Fibroblast of villous mesenchyme (primary cell): ENCODE measurements around the gene VSIR. TPM values are rescaled to one million over a fixed set of nuclear protein-coding genes. Genes with fewer than 3 reads are reported as not detected.

Experiments
- DNase-seq: peaks from one replicate; pipeline ENCODE4 v3.0.0-alpha.2; 2010; ENCODE audit warnings: low read depth
- H3K4me3 ChIP-seq: 2 replicates; pipeline ENCODE4 v1.5.1; 2011; ENCODE audit warnings: low read depth, mild to moderate bottlenecking, low read length
- total RNA-seq: library from RNA; depleted of rRNA; stranded (reverse); fragments of >200 nt; gene quantifications from 2 replicates; pipeline ENCODE4 v1.2.3, GENCODE V29; 2012
- TF ChIP-seq, protein P1 (sequence below): IDR thresholded peaks from 2 replicates; pipeline ENCODE4 v1.5.1; 2012; ENCODE audit warnings: low read depth, mild to moderate bottlenecking, low read length; ENCODE audit not compliant: insufficient read depth

The VSIR gene
- total RNA-seq, 1 donor, result 57.4 TPM

GRCh38 chr10:71799112-71799511 is 25.8 kb upstream of the VSIR start:
- TF ChIP-seq, protein P1, sequence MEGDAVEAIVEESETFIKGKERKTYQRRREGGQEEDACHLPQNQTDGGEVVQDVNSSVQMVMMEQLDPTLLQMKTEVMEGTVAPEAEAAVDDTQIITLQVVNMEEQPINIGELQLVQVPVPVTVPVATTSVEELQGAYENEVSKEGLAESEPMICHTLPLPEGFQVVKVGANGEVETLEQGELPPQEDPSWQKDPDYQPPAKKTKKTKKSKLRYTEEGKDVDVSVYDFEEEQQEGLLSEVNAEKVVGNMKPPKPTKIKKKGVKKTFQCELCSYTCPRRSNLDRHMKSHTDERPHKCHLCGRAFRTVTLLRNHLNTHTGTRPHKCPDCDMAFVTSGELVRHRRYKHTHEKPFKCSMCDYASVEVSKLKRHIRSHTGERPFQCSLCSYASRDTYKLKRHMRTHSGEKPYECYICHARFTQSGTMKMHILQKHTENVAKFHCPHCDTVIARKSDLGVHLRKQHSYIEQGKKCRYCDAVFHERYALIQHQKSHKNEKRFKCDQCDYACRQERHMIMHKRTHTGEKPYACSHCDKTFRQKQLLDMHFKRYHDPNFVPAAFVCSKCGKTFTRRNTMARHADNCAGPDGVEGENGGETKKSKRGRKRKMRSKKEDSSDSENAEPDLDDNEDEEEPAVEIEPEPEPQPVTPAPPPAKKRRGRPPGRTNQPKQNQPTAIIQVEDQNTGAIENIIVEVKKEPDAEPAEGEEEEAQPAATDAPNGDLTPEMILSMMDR, result no peak
- no peak overlapping the region for H3K4me3 ChIP-seq
- DNase-seq, result no peak

DNA sequence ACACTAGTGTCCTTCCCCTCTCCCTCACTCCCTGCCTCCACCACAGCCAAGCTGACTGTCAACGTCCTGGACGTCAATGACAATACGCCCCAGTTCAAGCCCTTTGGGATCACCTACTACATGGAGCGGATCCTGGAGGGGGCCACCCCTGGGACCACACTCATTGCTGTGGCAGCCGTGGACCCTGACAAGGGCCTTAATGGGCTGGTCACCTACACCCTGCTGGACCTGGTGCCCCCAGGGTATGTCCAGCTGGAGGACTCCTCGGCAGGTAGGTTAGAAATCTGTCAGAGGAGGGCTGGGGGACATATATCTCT is 24.9 kb upstream of the VSIR start:
- TF ChIP-seq, protein P1, result no peak
- H3K4me3 ChIP-seq, result no peak overlapping the region
- no peak for DNase-seq

- DNase-seq, result no peak
- H3K4me3 ChIP-seq, result no peak overlapping the region
- TF ChIP-seq, protein P1, result no peak
Observed at GRCh38 chr10:71797533-71798307, 24.4 kb upstream of the VSIR start.

DNA sequence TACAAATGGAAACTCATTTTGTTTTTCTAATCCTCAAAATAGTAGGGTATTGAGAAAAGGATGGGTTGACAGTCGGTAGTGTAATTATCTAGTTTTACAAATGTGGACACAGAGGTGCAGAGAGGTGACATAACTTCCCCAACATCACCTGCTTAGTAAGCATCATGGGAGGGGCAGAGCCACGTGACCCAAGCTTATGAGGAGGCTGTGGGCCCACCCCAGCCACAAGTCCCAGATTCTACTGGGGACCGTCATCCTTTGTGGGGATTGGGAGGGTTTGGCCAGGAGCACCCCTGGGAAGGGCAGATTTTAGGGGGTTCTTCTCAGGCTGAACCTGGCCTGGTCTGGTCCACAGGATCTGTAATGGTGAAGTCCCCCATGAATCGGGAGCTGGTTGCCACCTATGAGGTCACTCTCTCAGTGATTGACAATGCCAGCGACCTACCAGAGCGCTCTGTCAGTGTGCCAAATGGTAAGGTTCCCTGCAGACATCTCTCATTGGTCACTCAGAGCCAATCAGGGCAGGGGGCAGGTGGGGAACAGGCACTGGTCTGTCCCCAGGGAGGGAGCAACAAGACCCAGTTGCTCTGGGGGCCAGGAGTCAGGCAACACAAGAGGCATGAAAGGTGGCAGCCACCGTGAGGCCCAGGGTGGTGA is 23.6 kb upstream of the VSIR start:
- no peak for DNase-seq
- H3K4me3 ChIP-seq, result no peak overlapping the region
- TF ChIP-seq, protein P1, result no peak

DNA sequence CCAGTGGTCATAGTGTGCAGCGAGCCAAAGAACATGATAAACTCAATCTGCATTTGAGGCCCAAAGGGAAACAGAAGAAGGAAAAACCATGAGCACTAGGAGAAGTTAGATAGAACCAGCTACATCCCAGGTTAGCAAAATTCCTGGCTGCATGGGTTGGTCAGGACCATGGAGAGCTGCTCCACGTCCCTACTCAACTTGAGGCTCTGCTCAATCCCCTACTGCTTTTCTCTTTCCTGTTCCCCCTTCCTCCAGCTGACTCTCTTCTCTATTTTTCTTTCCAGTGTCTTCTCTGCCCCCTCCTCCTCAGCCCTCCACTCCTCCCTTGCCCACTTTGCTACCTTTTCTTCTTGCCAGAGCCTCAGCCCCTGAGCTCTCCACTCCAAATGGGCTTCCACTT is 21.9 kb upstream of the VSIR start:
- H3K4me3 ChIP-seq, result no peak overlapping the region
- TF ChIP-seq, protein P1, result no peak
- DNase-seq, result peak; percentile 34

- H3K4me3 ChIP-seq, result no peak overlapping the region
- TF ChIP-seq, protein P1, result no peak
- DNase-seq, result no peak
Observed at GRCh38 chr10:71790749-71791440, 17.6 kb upstream of the VSIR start.
